ENCODE measurements around the gene DYNLL1.
"Not testable (repeated sequence)": the region's sequence is repeated elsewhere in the genome, so short reads cannot be mapped to it uniquely, and the experiment has no call there.

Gene DYNLL1

GRCh38 chr12:120495731-120496412, at the start of gene DYNLL1:
TSS of gene DYNLL1 (plus strand) at chr12:120496113. CDS start at chr12:120496422, 309 bp downstream.
- no peak for FAIRE-seq

GRCh38 chr12:120446844-120447178, 49.1 kb upstream of the DYNLL1 start:
- not testable (repeated sequence) for FAIRE-seq

- no peak for FAIRE-seq
These were observed 47.9 kb upstream of the DYNLL1 start for GRCh38 chr12:120447992-120448391.

- not testable (repeated sequence) for FAIRE-seq
These were observed 43.4 kb upstream of the DYNLL1 start for GRCh38 chr12:120452524-120452923.

- FAIRE-seq, result no peak
These were observed 42.7 kb upstream of the DYNLL1 start for GRCh38 chr12:120453060-120453750.

GRCh38 chr12:120453977-120454376, 41.9 kb upstream of the DYNLL1 start:
- FAIRE-seq, result no peak

- no peak for FAIRE-seq
These were observed 40.6 kb upstream of the DYNLL1 start for GRCh38 chr12:120455302-120455701.

- FAIRE-seq, result no peak
These were observed 38.8 kb upstream of the DYNLL1 start for GRCh38 chr12:120457133-120457532.

GRCh38 chr12:120460157-120460556, 35.8 kb upstream of the DYNLL1 start:
- no peak for FAIRE-seq

- no peak for FAIRE-seq
These were observed 33.7 kb upstream of the DYNLL1 start for GRCh38 chr12:120462099-120462640.

- FAIRE-seq, result no peak
These were observed 32.2 kb upstream of the DYNLL1 start for GRCh38 chr12:120463712-120464111.

- FAIRE-seq, result no peak
These were observed 30.2 kb upstream of the DYNLL1 start for GRCh38 chr12:120465756-120466155.

GRCh38 chr12:120466560-120467315, 29.2 kb upstream of the DYNLL1 start:
- no peak for FAIRE-seq

- FAIRE-seq, result no peak
These were observed 28.5 kb upstream of the DYNLL1 start for GRCh38 chr12:120467439-120467838.

- FAIRE-seq, result no peak
These were observed 27.5 kb upstream of the DYNLL1 start for GRCh38 chr12:120468325-120468820.

GRCh38 chr12:120468821-120469449, 27.0 kb upstream of the DYNLL1 start:
- FAIRE-seq, result no peak

- FAIRE-seq, result no peak
These were observed 26.3 kb upstream of the DYNLL1 start, which contains the start of gene SRSF9 for GRCh38 chr12:120469450-120470149. TSS of gene SRSF9 (minus strand) at chr12:120469748. CDS start at chr12:120469609, 139 bp downstream.

- FAIRE-seq, result no peak
These were observed 25.6 kb upstream of the DYNLL1 start for GRCh38 chr12:120470150-120470784.

- FAIRE-seq, result no peak
These were observed 23.4 kb upstream of the DYNLL1 start for GRCh38 chr12:120472521-120472920.

GRCh38 chr12:120473807-120474615, 21.9 kb upstream of the DYNLL1 start:
- FAIRE-seq, result no peak

GRCh38 chr12:120474616-120474960, 21.3 kb upstream of the DYNLL1 start:
- no peak for FAIRE-seq

Data from colon (tissue), 2 donors.